Measurements from ENCODE around the gene DOC2B. TPM values are rescaled to one million over a fixed set of nuclear protein-coding genes. Genes with fewer than 3 reads are reported as not detected.

The DOC2B gene
- total RNA-seq, 1 experiment from 2014 or later = 15.2 TPM

- no peak for ATAC-seq
Observed at GRCh38 chr17:177155-177554, 4.3 kb downstream of the DOC2B start.

More at GRCh38 chr17:177155-177554, 4.3 kb downstream of the DOC2B start:
- POLR2A ChIA-PET = no interaction called here
- Histone ChIP-seq H3K36me3 (ENCODE audit: control insufficient read depth in 1 of 2, insufficient read depth in 2 of 2, low read length in 2 of 2) (no peaks in the 10 kb centered on the region), H3K4me3 (replicated peaks in 1 of 2; ENCODE audit: low read depth in 1 of 2, low read length in 2 of 2) (no peak overlapping the region), H3K27ac (ENCODE audit: low read depth, low read length) (no peak overlapping the region), H3K4me1 (ENCODE audit: control insufficient read depth in 1 of 2, insufficient read depth in 2 of 2, low read length in 2 of 2) (peaks cover 20 to 24% of the 10 kb centered on the region in 2 experiments), H4K20me1 (ENCODE audit: insufficient read depth) (no peaks in the 10 kb centered on the region), H3K79me2 (ENCODE audit: insufficient read depth, low read length) (peaks cover 14% of the 10 kb centered on the region; the same call in 1 of the 2 replicates), H3K9me2 (ENCODE audit: insufficient read depth) (no peaks in the 10 kb centered on the region), H3K4me2 (ENCODE audit: low read length) (no peak overlapping the region), H3K9ac (ENCODE audit: low read length) (no peak overlapping the region), H3K27me3 (ENCODE audit: insufficient read depth, low read length) (no peaks in the 10 kb centered on the region), H2AFZ (ENCODE audit: low read depth, low read length, poor library complexity, severe bottlenecking) (no peak overlapping the region), H3K9me3 (ENCODE audit: control insufficient read depth in 1 of 2, insufficient read depth in 1 of 2, low read depth in 1 of 2, low read length in 2 of 2) (no peaks in the 10 kb centered on the region)
- intact Hi-C loops (cut with micrococcal nuclease) = no loop called here
- CTCF ChIA-PET = no interaction called here
- DNase-seq (ENCODE audit: low read depth, low spot score) = no peak
- RAD21 ChIA-PET (ENCODE audit: low non-redundant PET in 1 of 2, low total read pairs in 2 of 2, uncharacterized antibody in 2 of 2, unreplicated experiment in 2 of 2) = no interaction called here
- TF ChIP-seq SIN3A (IDR thresholded peaks at IDR 0.05; ENCODE audit: low read depth) (no peak), ZFX (IDR thresholded peaks at IDR 0.05) (no peak), JUND (IDR thresholded peaks at IDR 0.05) (no peak), CEBPB (IDR thresholded peaks at IDR 0.05; ENCODE audit: low read depth) (no peak), TCF7L2 (IDR thresholded peaks at IDR 0.05; ENCODE audit: borderline replicate concordance, extremely low read depth, insufficient read depth, insufficient read length) (no peak), MAX (IDR thresholded peaks at IDR 0.05) (no peak), EZH2phosphoT487 (IDR thresholded peaks at IDR 0.05; ENCODE audit: borderline replicate concordance) (no peak)
- TF ChIP-seq, protein P1, sequence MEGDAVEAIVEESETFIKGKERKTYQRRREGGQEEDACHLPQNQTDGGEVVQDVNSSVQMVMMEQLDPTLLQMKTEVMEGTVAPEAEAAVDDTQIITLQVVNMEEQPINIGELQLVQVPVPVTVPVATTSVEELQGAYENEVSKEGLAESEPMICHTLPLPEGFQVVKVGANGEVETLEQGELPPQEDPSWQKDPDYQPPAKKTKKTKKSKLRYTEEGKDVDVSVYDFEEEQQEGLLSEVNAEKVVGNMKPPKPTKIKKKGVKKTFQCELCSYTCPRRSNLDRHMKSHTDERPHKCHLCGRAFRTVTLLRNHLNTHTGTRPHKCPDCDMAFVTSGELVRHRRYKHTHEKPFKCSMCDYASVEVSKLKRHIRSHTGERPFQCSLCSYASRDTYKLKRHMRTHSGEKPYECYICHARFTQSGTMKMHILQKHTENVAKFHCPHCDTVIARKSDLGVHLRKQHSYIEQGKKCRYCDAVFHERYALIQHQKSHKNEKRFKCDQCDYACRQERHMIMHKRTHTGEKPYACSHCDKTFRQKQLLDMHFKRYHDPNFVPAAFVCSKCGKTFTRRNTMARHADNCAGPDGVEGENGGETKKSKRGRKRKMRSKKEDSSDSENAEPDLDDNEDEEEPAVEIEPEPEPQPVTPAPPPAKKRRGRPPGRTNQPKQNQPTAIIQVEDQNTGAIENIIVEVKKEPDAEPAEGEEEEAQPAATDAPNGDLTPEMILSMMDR (IDR thresholded peaks at IDR 0.05 in 2 of 3, conservative IDR thresholded peaks at IDR 0.05 in 1 of 3; ENCODE audit: borderline replicate concordance in 1 of 3, insufficient read depth in 1 of 3, low read depth in 2 of 3, low read length in 2 of 3) = no peak
- TF ChIP-seq, protein P2, sequence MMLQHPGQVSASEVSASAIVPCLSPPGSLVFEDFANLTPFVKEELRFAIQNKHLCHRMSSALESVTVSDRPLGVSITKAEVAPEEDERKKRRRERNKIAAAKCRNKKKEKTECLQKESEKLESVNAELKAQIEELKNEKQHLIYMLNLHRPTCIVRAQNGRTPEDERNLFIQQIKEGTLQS (IDR thresholded peaks at IDR 0.05) = no peak
- BruUV-seq (replicated peaks) = no TSS peak

All from HCT116 (cell line).